GM12874 (cell line): ENCODE measurements around the gene ALK.

Experiments used
- TF ChIP-seq, protein P1 (sequence below): IDR thresholded peaks from 2 replicates; pipeline ENCODE4 v1.5.1; 2011; ENCODE audit warnings: low read depth, mild to moderate bottlenecking, control low read depth, low read length, moderate library complexity; ENCODE audit not compliant: insufficient read depth

The ALK gene

DNA sequence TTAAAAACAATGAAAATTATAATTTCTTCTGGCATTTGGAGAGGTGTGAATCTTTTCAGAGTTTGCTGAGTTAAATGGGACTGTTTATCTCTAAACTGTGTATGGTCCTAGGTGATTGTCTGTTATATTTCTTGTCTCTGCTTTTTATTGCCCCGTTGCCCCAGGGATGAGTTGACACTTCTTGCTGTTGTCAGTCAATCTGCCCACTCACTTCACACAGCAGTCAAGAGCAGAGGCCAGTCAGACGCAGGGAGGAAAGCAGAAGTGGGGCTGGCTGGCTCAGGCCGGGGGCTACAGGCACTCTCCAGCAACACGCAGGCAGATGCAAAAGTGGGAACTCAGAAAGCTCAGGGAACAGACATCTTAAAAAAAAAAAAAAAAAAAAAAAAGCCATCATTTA lies 441.0 kb downstream of the ALK start:
- TF ChIP-seq, protein P1, sequence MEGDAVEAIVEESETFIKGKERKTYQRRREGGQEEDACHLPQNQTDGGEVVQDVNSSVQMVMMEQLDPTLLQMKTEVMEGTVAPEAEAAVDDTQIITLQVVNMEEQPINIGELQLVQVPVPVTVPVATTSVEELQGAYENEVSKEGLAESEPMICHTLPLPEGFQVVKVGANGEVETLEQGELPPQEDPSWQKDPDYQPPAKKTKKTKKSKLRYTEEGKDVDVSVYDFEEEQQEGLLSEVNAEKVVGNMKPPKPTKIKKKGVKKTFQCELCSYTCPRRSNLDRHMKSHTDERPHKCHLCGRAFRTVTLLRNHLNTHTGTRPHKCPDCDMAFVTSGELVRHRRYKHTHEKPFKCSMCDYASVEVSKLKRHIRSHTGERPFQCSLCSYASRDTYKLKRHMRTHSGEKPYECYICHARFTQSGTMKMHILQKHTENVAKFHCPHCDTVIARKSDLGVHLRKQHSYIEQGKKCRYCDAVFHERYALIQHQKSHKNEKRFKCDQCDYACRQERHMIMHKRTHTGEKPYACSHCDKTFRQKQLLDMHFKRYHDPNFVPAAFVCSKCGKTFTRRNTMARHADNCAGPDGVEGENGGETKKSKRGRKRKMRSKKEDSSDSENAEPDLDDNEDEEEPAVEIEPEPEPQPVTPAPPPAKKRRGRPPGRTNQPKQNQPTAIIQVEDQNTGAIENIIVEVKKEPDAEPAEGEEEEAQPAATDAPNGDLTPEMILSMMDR = no peak

GRCh38 chr2:29479401-29479800 lies 442.0 kb downstream of the ALK start:
- TF ChIP-seq, protein P1 = no peak

GRCh38 chr2:29478641-29479040 lies 442.7 kb downstream of the ALK start:
- TF ChIP-seq, protein P1 = no peak

GRCh38 chr2:29477186-29477585 lies 444.2 kb downstream of the ALK start:
- TF ChIP-seq, protein P1 = no peak

DNA sequence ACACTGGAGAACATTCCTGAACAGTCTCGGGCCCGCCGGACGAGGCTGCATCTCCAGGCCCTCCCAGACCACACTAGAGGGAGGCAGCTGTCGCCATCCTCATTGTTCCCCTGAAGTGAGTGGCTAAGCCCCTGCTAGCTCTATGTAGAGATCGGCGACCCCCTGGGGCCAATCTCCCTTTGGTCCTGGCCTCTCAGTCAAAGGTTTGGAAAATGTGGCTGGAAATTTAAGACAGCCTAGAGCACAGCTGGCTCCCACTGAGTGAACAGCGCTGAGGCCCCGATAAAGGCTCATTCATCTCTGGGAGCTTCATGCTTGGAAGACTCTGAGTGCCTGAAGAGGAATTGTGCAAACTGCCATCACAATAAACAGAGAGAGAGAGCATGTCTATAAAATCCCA lies 445.9 kb downstream of the ALK start:
- TF ChIP-seq, protein P1 = no peak

DNA sequence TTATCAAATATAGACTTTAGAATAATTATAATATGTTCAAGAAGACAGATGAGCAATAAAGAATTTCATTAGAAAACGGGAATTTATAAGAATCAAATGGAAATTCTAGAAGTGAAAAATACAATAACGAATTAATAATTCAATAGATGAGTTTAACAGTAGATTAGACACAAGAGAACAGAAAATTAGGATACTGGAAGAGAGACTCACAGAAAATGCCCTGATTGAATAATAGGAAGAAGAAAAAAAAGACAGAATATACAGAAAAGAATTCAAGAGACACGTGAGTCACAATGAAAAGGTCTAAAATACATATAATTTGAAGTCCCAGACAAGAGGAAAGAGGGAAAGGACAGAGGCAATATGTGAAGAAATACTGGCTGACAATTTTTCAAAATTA lies 451.4 kb downstream of the ALK start:
- TF ChIP-seq, protein P1 = no peak

DNA sequence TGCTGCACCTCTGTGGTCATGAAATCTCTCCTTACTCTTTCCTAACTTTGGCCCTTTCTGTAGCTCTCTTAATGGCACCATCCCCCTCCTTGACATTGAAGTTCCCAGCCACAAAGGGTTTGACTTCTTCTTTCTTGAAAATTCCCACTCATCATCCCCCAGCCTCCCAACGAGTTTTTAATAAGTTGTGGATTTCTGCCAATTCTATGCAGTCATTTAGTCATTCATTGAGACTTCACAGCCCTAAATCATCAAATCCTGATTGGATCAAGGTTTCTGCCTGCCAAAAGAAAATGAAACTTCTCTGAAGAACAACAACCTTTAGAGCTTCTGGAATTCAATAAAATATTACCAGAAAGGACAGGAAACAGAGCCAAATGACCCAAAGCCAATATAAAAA lies 451.9 kb downstream of the ALK start:
- TF ChIP-seq, protein P1 = no peak
